Uterus (tissue), 4 donors: Measurements from ENCODE around the gene CSF1R. TPM values are rescaled to one million over a fixed set of nuclear protein-coding genes. Genes with fewer than 3 reads are reported as not detected.

Source experiments
- DNase-seq, 2 donors: peaks; one replicate each; pipeline ENCODE4 v3.0.0-alpha.2; 2019 to 2020
- H3K27ac ChIP-seq, 2 donors: fragments of 200-600 bp; sonication (generic); 1 replicate in 1 of 2; 2 replicates in 1 of 2; pipeline ENCODE4 v1.5.1; 2016 to 2018
- H3K27me3 ChIP-seq, 2 donors: fragments of 200-600 bp; sonication (generic); one replicate each; pipeline ENCODE4 v1.5.1; 2018 to 2019; ENCODE audit warnings: control low read depth in 1 of 2
- H3K36me3 ChIP-seq, 2 donors: fragments of 200-600 bp; sonication (generic); one replicate each; pipeline ENCODE4 v1.5.1; 2019; ENCODE audit warnings: control low read depth in 1 of 2
- H3K4me1 ChIP-seq, 2 donors: fragments of 200-600 bp; sonication (generic); one replicate each; pipeline ENCODE4 v1.5.1; 2018 to 2019; ENCODE audit warnings: control low read depth in 1 of 2
- H3K4me3 ChIP-seq, 2 donors: fragments of 200-600 bp; sonication (generic); 1 replicate in 1 of 2; 2 replicates in 1 of 2; pipeline ENCODE4 v1.5.1; 2018 to 2019; ENCODE audit warnings: mild to moderate bottlenecking in 1 of 2
- H3K9me3 ChIP-seq, 2 donors: fragments of 200-600 bp; sonication (generic); one replicate each; pipeline ENCODE4 v1.5.1; 2019; ENCODE audit warnings: control low read depth in 1 of 2
- POLR2A ChIP-seq, 2 donors: fragments of 450-650 bp; IDR thresholded peaks; one replicate each; pipeline ENCODE4 v1.6.1; 2016; ENCODE audit warnings: antibody characterized with exemption in 2 of 2, mild to moderate bottlenecking in 1 of 2, moderate library complexity in 1 of 2
- intact Hi-C: fragments of 100-400 bp; cut with DNase I; formaldehyde crosslinking; loops from one replicate; pipeline ENCODE4 v1.15.1; 2023; ENCODE audit warnings: low total_unique reads
- total RNA-seq, 4 donors: library from RNA; depleted of rRNA in 3 of 4; stranded (reverse); fragments of >200 nt in 3 of 4; gene quantifications; one replicate each; pipeline versions ENCODE4 v1.1.0 to v1.2.4, GENCODE V29; 2014 to 2023
- TF ChIP-seq, protein P1 (sequence below), 4 experiments: fragments of 200-600 bp in 2 of 4; fragments of 450-650 bp in 2 of 4; sonication (generic) in 2 of 4; IDR thresholded peaks; one replicate each; pipeline ENCODE4 v1.5.1; 2016 to 2019; ENCODE audit warnings: antibody characterized with exemption in 4 of 4, mild to moderate bottlenecking in 2 of 4, moderate library complexity in 1 of 4
- donor health status: DM: yes; HTN: yes; CAD: no.

The CSF1R gene
- total RNA-seq, 4 donors from 2014 or later: 1.0 to 42.9 (median 22.8) TPM

DNA sequence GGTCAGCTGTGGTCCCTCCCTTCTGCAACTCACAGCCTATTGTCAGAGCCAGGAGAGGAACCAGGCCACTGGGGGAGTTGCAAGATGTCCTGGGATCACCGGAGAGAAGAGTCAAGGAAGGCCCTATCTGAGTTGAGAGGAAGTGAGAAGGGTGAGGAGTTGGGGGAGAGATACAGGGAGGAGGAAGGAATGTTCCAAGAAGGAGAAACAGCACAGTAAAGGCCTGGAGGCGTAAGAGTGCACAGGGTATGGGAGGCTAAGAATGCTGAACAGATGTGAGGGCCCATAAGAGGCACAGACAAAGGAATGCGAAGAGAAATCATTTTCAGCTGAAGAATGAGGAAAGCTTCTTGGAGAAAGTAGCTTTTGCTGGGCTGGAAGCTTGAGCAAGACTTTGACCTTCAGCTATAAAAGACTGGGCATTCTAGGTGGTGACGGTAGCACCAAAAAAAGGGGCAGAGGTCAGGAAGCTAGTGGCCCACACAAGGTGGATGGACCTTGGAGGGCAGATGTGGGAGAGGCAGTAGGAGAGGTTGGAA lies 21.6 kb upstream of the CSF1R start:
- Histone ChIP-seq H3K9me3 (no peaks in the 10 kb centered on the region), H3K4me1 (no peaks in the 10 kb centered on the region), H3K27me3 (no peaks in the 10 kb centered on the region), H3K36me3 (no peaks in the 10 kb centered on the region), H3K4me3 (no peak overlapping the region), H3K27ac (no peak overlapping the region)
- DNase-seq: no peak
- intact Hi-C loops: loop anchor here (10.0 kb wide), 1 partner anchor 53 kb away; no protein-coding TSS in a partner anchor
- TF ChIP-seq, protein P1, sequence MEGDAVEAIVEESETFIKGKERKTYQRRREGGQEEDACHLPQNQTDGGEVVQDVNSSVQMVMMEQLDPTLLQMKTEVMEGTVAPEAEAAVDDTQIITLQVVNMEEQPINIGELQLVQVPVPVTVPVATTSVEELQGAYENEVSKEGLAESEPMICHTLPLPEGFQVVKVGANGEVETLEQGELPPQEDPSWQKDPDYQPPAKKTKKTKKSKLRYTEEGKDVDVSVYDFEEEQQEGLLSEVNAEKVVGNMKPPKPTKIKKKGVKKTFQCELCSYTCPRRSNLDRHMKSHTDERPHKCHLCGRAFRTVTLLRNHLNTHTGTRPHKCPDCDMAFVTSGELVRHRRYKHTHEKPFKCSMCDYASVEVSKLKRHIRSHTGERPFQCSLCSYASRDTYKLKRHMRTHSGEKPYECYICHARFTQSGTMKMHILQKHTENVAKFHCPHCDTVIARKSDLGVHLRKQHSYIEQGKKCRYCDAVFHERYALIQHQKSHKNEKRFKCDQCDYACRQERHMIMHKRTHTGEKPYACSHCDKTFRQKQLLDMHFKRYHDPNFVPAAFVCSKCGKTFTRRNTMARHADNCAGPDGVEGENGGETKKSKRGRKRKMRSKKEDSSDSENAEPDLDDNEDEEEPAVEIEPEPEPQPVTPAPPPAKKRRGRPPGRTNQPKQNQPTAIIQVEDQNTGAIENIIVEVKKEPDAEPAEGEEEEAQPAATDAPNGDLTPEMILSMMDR (IDR thresholded peaks at IDR 0.05): no peak
- TF ChIP-seq POLR2A (IDR thresholded peaks at IDR 0.05): no peak

DNA sequence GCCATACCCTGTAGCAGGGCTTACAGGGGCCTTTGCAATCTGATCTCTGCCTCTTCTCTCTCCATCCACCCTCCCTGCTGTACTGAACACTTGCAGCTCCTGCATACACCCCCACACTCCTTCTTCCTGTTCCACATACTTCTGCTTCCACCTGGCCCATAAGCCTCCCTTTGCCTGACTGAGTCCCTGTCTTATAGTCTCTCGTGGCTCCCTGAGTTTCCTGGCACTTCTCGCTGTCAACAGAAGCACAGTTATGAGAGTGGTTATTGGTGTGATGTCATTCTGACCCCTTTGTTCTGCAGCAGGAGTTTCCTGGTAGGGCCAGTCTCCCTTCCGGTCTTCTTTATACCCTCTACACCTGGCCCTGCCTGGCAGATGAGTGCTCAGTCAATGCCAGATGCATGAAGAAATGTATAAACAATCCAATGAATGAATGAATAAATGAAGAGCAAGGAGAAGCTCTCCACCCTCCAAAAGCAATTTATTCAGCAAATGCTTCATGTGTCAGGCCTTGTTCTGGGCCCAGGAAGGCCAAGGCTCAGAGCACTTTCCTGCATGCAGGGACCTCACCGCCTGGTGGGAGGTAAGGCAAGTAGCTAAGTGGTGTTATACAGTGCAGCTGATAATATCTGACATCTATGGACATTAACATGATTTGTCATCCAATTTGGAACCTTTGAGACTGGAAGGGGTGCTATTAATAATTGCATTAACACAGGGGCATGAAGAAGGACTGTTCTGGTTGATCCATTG lies 20.5 kb upstream of the CSF1R start:
- intact Hi-C loops: loop anchor here (10.0 kb wide), 1 partner anchor 52 kb away; no protein-coding TSS in a partner anchor
- DNase-seq: no peak

DNA sequence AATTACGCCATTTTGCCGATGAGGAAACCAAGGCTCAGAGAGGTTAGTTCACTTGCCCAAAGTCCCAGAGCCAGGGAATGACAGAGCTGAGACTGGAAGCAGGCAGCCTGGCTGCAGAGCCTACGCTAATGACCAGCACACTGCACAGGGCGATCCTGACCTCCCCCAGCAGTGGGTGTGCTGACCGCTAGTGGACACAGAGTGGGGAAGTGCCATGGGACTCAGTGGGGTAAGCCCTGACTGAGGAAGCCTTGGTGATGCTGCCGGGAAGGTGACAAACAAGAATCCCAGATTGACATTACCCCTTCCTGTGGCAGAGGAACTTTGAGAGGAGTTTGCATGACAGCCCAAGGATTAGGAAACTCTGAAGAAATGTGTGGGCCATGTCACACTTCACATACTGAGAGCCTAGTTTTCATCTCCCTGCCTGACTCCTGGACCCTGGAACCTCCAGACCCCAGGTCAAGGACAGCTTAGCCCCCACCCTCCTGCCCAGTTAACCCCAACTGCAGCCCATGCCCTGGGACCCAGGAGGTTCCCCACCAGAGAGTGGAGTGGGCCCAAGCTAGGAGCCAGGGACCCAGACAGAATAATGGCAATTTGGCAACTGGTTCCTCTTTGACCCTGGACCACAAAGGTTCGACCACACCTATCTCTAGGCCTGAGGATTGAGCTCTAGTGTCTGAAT lies 19.7 kb upstream of the CSF1R start:
- H3K27ac ChIP-seq: no peak overlapping the region
- no peak overlapping the region for H3K4me3 ChIP-seq
- no peaks in the 10 kb centered on the region for H3K9me3 ChIP-seq
- DNase-seq: no peak
- intact Hi-C loops: loop anchor here (10.0 kb wide), 1 partner anchor 51 kb away; no protein-coding TSS in a partner anchor
- H3K36me3 ChIP-seq: no peaks in the 10 kb centered on the region
- no peaks in the 10 kb centered on the region for H3K4me1 ChIP-seq
- TF ChIP-seq POLR2A (IDR thresholded peaks at IDR 0.05): no peak
- TF ChIP-seq, protein P1 (IDR thresholded peaks at IDR 0.05): no peak
- no peaks in the 10 kb centered on the region for H3K27me3 ChIP-seq

More for the DNA sequence above, 20.5 kb upstream of the CSF1R start:
- Histone ChIP-seq H3K4me3 (no peak overlapping the region), H3K27me3 (no peaks in the 10 kb centered on the region), H3K4me1 (no peaks in the 10 kb centered on the region), H3K36me3 (no peaks in the 10 kb centered on the region), H3K27ac (no peak overlapping the region), H3K9me3 (no peaks in the 10 kb centered on the region)
- TF ChIP-seq, protein P1 (IDR thresholded peaks at IDR 0.05): no peak
- TF ChIP-seq POLR2A (IDR thresholded peaks at IDR 0.05): no peak

DNA sequence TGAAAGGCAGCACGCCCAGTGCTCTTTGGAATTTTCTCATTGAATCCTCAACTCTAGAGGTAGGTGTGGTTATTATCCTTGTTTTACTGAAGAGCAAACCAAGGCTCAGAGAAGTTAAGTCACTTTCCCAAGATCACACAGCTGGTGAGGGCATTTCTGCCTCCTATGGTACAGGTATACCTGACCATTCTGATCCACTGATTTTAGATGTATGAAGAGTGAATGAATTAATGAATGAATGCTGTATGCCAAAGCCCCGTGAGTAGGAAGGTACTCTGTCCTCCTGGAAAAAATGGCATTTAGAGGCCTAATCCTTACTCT lies 18.2 kb upstream of the CSF1R start:
- Histone ChIP-seq H3K27me3 (no peaks in the 10 kb centered on the region), H3K36me3 (no peaks in the 10 kb centered on the region), H3K9me3 (no peaks in the 10 kb centered on the region), H3K27ac (no peak overlapping the region), H3K4me1 (no peaks in the 10 kb centered on the region), H3K4me3 (no peak overlapping the region)
- no peak for DNase-seq
- TF ChIP-seq, protein P1 (IDR thresholded peaks at IDR 0.05): no peak
- TF ChIP-seq POLR2A (IDR thresholded peaks at IDR 0.05): no peak
- intact Hi-C loops: loop anchor here (10.0 kb wide), 1 partner anchor 50 kb away; no protein-coding TSS in a partner anchor
